T-helper 17 cell (primary cell): Measurements from ENCODE around the gene PLB1. TPM values are rescaled to one million over a fixed set of nuclear protein-coding genes. Genes with fewer than 3 reads are reported as not detected.
"Not testable (repeated sequence)": the region's sequence is repeated elsewhere in the genome, so short reads cannot be mapped to it uniquely, and the experiment has no call there.

Source experiments
- ATAC-seq: fragments of 150-1000 bp; cut with Tn5 transposase; 2 replicates; pipeline ENCODE4 v1.10.0; 2021; ENCODE audit warnings: mild to moderate bottlenecking, moderate library complexity
- DNase-seq, 3 donors: peaks; one replicate each; pipeline versions ENCODE4 v3.0.0 to v3.0.0-alpha.2; 2020 to 2021
- H3K9me3 ChIP-seq: one replicate; pipeline ENCODE4 v1.7.0; 2013; ENCODE audit warnings: low read length, mild to moderate bottlenecking; ENCODE audit not compliant: control insufficient read depth, poor library complexity, severe bottlenecking
- H3K27ac Mint-ChIP-seq: one replicate; pipeline ENCODE4 v1.8.0; 2022; ENCODE audit warnings: mild to moderate bottlenecking, moderate library complexity, mixed read lengths
- H3K27me3 Mint-ChIP-seq: one replicate; pipeline ENCODE4 v1.8.0; 2022; ENCODE audit warnings: mixed read lengths
- H3K36me3 Mint-ChIP-seq: one replicate; pipeline ENCODE4 v1.8.0; 2022; ENCODE audit warnings: low read depth, mixed read lengths
- H3K4me1 Mint-ChIP-seq: one replicate; pipeline ENCODE4 v1.8.0; 2022; ENCODE audit warnings: mild to moderate bottlenecking, mixed read lengths
- H3K4me3 Mint-ChIP-seq: one replicate; pipeline ENCODE4 v1.8.0; 2022; ENCODE audit warnings: mild to moderate bottlenecking, moderate library complexity, mixed read lengths
- total RNA-seq, 4 donors: library from RNA in 2 of 4; stranded (reverse) in 2 of 4; gene quantifications; one replicate each; pipeline ENCODE4 v1.2.3 and lab custom pipeline; 2022 to 2026

PLB1 gene
- total RNA-seq, 2 donors from 2014 or later = 2.2 to 2.7 TPM

DNA sequence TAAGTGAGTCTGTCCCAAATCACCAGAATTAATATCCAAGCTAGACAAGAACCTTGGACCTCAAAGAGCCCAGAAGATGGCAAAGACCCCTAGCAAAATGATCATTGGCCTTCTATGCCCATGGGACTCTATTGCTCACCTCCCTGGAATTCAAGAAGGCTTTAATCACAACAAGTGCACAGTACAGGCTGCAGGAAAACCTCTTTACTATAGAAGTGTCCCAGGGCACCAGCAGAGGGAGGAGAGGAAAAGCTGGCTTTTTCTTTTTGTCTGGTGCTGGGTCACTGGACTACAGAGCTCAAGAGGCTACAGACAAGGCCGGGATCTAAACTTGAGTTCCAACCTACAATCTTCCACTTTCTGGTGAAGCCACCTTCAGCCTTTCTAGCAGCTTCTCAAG lies 167.5 kb downstream of the PLB1 start:
- DNase-seq = no peak
- H3K4me3 Mint-ChIP-seq = no peak overlapping the region
- H3K27me3 Mint-ChIP-seq = no peaks in the 10 kb centered on the region
- peaks cover 6% of the 10 kb centered on the region for H3K36me3 Mint-ChIP-seq
- peaks cover 2% of the 10 kb centered on the region for H3K4me1 Mint-ChIP-seq
- no peak overlapping the region for H3K27ac Mint-ChIP-seq
- ATAC-seq = no peak
- no peaks in the 10 kb centered on the region for H3K9me3 ChIP-seq

DNA sequence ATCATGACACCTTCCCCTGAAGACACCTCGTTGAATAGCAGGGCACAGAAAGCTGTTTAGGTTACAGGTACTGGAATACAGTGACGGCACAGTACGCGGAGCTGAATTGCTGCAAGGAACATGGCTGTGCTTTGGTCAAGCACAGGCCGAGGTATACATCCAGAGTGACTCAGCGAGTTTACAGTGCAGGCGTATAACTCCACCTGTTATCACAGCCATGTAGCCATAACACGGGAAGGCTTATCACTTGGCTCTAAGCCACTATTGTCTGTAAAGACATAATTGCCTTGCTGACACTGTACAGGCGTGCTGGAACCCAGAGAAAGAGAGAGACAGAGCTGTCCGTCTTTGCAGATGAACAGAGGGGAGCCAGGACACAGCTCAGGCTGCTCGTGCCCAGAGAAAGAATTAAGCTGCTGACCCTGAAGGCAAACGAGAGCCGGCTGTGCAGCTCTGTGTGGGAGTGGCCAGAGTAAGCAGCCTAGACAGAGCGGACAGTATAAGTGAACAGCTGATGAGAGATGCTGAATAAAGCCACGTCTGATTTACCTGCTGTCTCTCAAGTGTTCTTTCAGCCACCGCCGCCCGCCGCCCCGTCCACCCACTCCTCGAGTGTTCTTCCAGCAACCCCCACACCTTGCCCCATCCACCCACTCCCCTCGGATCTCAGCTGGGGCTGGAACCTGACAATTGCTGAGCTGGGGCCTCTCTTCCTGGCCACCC lies 168.4 kb downstream of the PLB1 start:
- H3K36me3 Mint-ChIP-seq = peaks cover 6% of the 10 kb centered on the region
- DNase-seq (no peak), ATAC-seq (no peak)
- no peak overlapping the region for H3K4me3 Mint-ChIP-seq
- peak overlapping the region; percentile 2 for H3K27ac Mint-ChIP-seq
- no peaks in the 10 kb centered on the region for H3K9me3 ChIP-seq
- H3K4me1 Mint-ChIP-seq = peaks cover 2% of the 10 kb centered on the region
- H3K27me3 Mint-ChIP-seq = no peaks in the 10 kb centered on the region

DNA sequence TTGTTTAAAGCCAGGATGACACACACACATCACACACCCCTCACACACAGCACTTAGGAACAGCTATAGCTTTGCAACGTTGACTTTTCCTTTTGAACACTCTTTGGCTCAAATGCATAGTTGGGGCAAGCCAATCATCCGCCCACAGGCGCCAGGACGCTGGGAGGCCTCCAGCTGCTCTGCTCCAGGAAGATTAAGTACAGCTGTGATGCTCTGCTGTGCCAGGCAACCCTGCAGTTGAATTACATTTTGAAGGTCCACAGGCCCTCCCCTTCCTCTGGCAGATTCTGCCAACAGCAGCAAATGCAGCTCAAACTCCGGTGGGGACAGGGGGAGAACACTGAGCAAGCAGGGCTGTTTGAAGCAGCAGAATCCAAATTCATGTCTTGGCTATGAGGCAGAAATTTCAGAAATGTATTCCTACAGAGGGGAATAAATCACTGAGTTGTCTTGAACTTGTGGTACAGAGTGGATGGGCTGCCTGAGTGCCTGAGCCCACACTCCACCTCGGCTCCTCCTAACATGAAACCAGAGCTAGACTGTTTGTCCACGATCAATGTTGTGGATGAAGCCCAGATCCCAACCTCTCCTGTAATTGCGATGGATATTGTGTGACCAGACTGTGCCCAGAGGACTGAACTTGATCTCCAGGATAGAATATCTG lies 169.3 kb downstream of the PLB1 start:
- ATAC-seq = no peak
- H3K9me3 ChIP-seq = no peaks in the 10 kb centered on the region
- peak overlapping the region; percentile 2 for H3K27ac Mint-ChIP-seq
- H3K4me1 Mint-ChIP-seq = peaks cover 2% of the 10 kb centered on the region
- DNase-seq = no peak
- H3K4me3 Mint-ChIP-seq = no peak overlapping the region
- H3K27me3 Mint-ChIP-seq = no peaks in the 10 kb centered on the region
- H3K36me3 Mint-ChIP-seq = peaks cover 6% of the 10 kb centered on the region

DNA sequence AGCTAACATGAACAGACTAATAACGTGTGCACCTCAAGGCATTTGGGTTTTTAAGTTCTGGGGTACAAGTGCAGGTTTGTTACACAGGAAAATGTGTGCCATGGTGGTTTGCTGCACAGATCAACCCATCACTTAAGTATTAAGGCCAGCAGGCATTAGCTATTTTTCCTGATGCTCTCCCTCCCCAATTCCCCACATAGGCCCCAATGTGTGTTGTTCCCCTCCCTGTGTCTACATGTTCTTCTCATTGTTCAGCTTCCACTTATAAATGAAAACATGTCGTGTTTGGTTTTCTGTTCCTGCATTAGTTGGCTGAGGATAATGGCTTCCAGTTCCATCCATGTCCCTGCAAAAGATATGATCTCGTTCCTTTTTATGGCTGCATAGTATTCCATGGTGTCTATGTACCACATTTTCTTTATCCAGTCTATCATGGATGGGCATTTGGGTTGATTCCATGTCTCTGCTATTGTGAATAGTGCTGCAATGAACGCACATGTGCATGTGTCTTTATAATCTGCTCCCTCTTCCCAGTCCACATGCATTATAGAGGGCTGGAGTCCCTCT lies 170.0 kb downstream of the PLB1 start:
- not testable (repeated sequence) for H3K4me1 Mint-ChIP-seq, DNase-seq, H3K9me3 ChIP-seq, H3K4me3 Mint-ChIP-seq, H3K36me3 Mint-ChIP-seq, H3K27ac Mint-ChIP-seq, ATAC-seq, H3K27me3 Mint-ChIP-seq

DNA sequence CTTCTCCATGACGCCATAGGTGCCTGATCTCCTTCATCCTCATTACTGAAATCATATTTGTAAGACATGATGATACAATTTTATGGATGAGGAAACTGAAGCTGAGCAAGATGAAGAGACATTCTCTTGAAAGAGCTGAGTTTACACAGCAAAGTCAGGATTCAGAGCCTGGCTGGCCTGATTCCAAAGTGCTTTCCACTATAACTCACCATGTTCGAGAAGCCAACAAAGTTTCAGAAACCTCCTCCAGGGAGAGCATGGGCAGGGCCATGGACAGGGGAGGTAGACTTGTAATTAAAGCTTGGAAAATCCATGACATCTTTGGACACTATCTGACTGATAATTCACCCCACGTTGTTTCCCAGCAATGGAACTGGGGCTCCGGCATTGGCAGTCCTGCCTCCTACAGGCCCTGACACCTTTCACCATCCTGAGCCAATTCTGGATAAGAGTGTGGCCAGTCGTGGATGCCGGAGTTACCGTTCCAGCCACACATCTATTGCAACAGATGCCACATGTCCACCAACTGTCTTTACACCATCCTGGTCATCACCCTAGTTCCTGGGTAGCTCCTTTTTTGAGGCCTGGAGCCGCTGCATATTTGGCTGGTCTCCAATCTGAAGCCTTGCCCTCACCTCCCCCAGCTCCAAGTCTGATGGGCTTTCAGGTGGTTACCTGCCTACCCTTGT lies 170.8 kb downstream of the PLB1 start:
- ATAC-seq = no peak
- H3K9me3 ChIP-seq = no peaks in the 10 kb centered on the region
- H3K4me3 Mint-ChIP-seq = no peak overlapping the region
- H3K27me3 Mint-ChIP-seq = no peaks in the 10 kb centered on the region
- peak overlapping the region; percentile 2 for H3K27ac Mint-ChIP-seq
- peaks cover 7% of the 10 kb centered on the region for H3K36me3 Mint-ChIP-seq
- H3K4me1 Mint-ChIP-seq = peaks cover 2% of the 10 kb centered on the region
- no peak for DNase-seq

DNA sequence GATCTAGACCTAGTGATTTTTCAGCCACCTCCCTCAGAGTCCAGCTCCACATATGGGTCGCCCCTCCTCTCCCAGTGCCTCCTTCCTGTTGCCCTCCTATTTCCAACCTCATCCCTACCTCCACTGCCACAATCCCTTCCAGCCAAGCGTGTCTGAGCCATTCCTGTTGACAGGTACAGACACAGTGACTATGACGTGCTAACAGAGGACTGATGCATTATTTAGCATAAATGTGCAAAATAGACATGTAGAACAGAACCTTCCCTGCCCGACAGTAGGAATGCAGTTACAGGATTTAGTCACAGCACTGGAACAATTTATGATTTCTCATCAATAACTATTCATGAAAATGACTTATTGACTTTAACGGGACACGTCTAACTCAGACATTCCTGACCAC lies 171.4 kb downstream of the PLB1 start:
- peak overlapping the region; percentile 2 for H3K27ac Mint-ChIP-seq
- peak overlapping the region; percentile 5 for H3K4me3 Mint-ChIP-seq
- DNase-seq = no peak
- H3K36me3 Mint-ChIP-seq = peaks cover 7% of the 10 kb centered on the region
- peaks cover 2% of the 10 kb centered on the region for H3K4me1 Mint-ChIP-seq
- H3K9me3 ChIP-seq = no peaks in the 10 kb centered on the region
- no peaks in the 10 kb centered on the region for H3K27me3 Mint-ChIP-seq
- ATAC-seq = no peak

DNA sequence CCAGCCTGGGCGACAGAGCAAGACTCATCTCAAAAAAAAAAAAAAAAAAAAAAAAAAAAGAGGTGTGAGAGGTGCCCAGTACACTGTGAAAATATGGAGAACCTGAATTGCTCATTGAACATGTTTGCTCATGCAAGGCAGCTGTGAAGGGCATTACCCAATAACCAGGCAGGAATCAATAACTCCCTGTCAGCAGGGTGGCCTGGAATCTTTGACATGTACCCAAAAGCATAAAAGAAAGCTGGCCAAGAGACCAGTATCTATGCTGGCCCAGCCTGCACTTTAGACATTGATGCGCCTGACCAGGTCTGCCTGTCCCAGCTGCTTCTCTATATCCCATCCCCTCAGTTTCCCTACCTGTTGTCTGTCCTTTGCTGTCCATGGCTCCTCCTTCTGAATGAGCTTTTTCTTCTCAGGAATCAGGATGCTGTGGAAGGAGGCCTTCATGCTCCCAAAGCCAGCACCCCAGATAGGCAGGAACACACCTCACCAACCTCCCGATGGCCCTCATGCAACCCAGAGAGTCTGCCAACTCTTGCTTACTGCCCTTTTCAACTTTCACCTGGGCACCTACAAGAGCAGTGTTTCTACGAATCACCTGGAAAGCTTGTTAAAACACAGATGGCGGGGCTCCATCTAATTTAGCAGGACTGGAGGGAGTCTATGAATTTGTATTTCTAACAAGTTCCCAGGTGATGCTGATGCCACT lies 172.4 kb downstream of the PLB1 start:
- Mint-ChIP-seq H3K4me1 (peaks cover 2% of the 10 kb centered on the region), H3K27me3 (no peaks in the 10 kb centered on the region), H3K4me3 (no peak overlapping the region), H3K36me3 (peaks cover 7% of the 10 kb centered on the region), H3K27ac (no peak overlapping the region)
- no peak for DNase-seq
- ATAC-seq = no peak
- no peaks in the 10 kb centered on the region for H3K9me3 ChIP-seq

DNA sequence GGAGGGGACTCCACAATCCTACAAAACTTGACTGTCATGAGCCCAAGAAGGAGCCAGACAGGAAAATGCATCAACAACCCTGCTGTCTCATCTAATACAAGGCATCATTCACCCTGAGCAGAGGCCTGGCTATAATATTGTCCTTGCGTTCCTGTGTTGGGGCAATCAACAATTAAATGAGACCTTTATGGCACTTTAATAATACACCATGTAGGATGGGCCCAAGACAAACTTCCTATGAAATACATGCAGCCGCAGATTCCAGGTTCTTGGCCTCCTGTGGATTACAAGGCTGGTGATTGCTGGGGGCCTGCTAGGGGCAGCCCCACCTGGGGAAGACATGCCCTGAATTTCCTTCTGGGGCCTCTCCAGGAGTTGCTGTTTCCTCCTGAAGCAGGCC lies 173.0 kb downstream of the PLB1 start:
- Mint-ChIP-seq H3K27me3 (no peaks in the 10 kb centered on the region), H3K4me3 (no peak overlapping the region), H3K36me3 (peaks cover 7% of the 10 kb centered on the region), H3K27ac (no peak overlapping the region), H3K4me1 (peaks cover 2% of the 10 kb centered on the region)
- DNase-seq = no peak
- no peaks in the 10 kb centered on the region for H3K9me3 ChIP-seq
- ATAC-seq = no peak

DNA sequence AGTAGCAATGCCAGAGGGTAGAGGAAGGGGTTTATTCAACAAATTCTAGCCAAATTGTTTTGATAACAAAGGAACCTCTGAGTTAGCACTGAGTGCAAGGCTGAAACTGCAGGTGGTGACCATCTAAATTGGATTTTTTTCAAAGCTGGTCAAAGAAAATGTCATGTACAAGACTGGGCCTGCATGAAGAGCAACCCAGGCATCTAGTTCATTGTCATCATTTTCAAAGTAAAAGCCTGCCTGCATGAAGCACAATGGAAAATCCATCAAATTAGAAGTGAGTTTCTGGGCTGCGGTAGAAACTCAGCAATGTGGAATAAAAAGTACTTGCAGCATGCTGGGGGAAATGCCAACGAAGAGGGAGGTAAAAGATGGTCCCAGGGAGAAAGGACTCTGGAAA lies 175.0 kb downstream of the PLB1 start:
- Mint-ChIP-seq H3K4me3 (no peak overlapping the region), H3K36me3 (peaks cover 5% of the 10 kb centered on the region), H3K27ac (no peak overlapping the region), H3K27me3 (no peaks in the 10 kb centered on the region), H3K4me1 (no peaks in the 10 kb centered on the region)
- no peaks in the 10 kb centered on the region for H3K9me3 ChIP-seq
- DNase-seq = no peak
- ATAC-seq = no peak

DNA sequence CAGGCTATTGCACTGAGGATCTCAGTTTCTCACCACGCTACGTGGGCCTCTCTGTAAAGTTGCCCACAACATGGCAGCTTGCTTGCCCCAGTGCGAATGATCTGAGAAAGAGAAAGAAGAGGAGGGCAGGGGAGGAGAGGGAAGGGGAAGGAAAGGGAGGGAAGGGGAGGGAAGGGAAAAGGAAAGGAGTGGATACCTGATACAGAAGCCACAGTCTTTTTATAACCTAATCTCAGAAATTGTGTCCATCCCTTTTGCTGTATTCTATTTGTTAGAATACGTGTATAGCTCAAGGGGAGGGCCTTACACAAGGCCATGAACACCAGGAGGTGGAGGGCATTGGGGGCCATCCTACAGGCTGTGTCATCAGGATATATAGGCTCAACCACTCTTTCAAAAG lies 177.5 kb downstream of the PLB1 start:
- no peak overlapping the region for H3K27ac Mint-ChIP-seq
- ATAC-seq = no peak
- peaks cover 2% of the 10 kb centered on the region for H3K36me3 Mint-ChIP-seq
- H3K4me1 Mint-ChIP-seq = no peaks in the 10 kb centered on the region
- H3K9me3 ChIP-seq = no peaks in the 10 kb centered on the region
- DNase-seq = no peak
- no peaks in the 10 kb centered on the region for H3K27me3 Mint-ChIP-seq
- H3K4me3 Mint-ChIP-seq = no peak overlapping the region

DNA sequence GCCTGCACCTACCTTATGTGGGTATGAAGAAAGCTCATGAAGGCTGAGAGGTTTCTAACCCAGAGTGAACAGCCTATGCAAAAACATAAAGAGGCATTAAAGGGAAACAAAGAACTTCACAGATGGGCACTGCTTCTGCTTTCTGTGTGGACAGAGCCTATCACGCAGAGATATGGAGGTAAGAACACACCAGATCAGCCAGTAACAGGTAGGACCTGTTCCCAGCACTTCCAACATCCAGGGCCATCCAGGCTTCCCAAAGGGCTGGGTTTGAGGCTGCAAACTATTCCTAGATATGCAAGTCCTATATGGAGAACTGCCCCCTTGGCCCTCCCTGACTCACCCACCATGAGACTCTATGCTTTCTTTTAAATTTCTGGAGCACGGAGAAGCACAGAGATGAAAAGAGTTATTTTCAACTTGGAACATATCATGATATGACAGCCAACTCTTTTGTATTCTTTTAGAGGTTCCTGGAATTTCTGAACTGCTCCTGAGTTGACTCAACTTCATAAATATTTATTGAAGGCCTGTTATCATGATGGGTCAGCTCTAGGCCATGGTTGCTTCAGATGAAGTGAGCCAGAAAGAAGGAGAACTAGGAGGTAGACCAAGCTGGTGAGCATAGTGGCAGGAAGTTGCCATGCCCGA lies 178.3 kb downstream of the PLB1 start:
- no peaks in the 10 kb centered on the region for H3K4me1 Mint-ChIP-seq
- ATAC-seq (no peak), DNase-seq (no peak)
- H3K4me3 Mint-ChIP-seq = no peak overlapping the region
- no peaks in the 10 kb centered on the region for H3K9me3 ChIP-seq
- H3K27me3 Mint-ChIP-seq = no peaks in the 10 kb centered on the region
- H3K36me3 Mint-ChIP-seq = peaks cover 2% of the 10 kb centered on the region
- H3K27ac Mint-ChIP-seq = no peak overlapping the region

DNA sequence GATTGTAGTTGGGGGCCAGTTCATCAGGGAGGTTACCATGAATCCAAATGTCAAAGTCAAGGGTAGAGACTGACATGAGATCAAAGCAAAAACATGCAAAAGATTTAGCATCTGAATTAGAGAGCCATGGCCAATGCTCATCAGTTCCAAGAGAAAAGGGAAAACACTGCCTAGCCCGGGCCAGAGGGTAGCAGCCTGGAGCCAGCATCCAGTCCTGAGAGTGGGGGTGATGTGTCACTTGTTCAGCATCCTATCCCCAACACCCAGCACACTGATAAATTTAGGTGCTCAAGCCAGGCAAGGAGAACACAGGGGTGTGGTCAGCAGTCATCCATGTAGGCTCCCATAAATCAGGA lies 178.8 kb downstream of the PLB1 start:
- peaks cover 2% of the 10 kb centered on the region for H3K4me1 Mint-ChIP-seq
- H3K36me3 Mint-ChIP-seq = peaks cover 2% of the 10 kb centered on the region
- H3K4me3 Mint-ChIP-seq = no peak overlapping the region
- no peak overlapping the region for H3K27ac Mint-ChIP-seq
- ATAC-seq (no peak), DNase-seq (no peak)
- H3K9me3 ChIP-seq = no peaks in the 10 kb centered on the region
- no peaks in the 10 kb centered on the region for H3K27me3 Mint-ChIP-seq
